GM06990 (cell line): ENCODE data around the gene PIP5K1B.
A peak's percentile ranks its signal among the peaks of the same experiment; 100 is the strongest.

Experiments used
- DNase-seq: peaks from one replicate; pipeline ENCODE4 v3.0.0-alpha.2; 2011; ENCODE audit not compliant: insufficient read length; ENCODE audit errors: extremely low read depth
- H3K27me3 ChIP-seq: replicated peaks from 2 replicates; pipeline ENCODE4 v1.6.0; 2011; ENCODE audit warnings: low read length; ENCODE audit not compliant: control insufficient read depth, insufficient read depth
- H3K36me3 ChIP-seq: 2 replicates; pipeline ENCODE4 v1.5.1; 2011; ENCODE audit warnings: low read length; ENCODE audit not compliant: control insufficient read depth, insufficient read depth
- H3K4me3 ChIP-seq: replicated peaks from 2 replicates; pipeline ENCODE4 v1.5.1; 2011; ENCODE audit warnings: low read depth, mild to moderate bottlenecking, control low read depth, low read length
- TF ChIP-seq, protein P1 (sequence below): IDR thresholded peaks from 2 replicates; pipeline ENCODE4 v1.5.1; 2011; ENCODE audit warnings: low read length, control low read depth, mild to moderate bottlenecking, inconsistent platforms; ENCODE audit not compliant: insufficient read depth, poor library complexity, severe bottlenecking

PIP5K1B gene

GRCh38 chr9:68970151-68970550, 265.1 kb downstream of the PIP5K1B start:
- H3K36me3 ChIP-seq, result no peaks in the 10 kb centered on the region
- TF ChIP-seq, protein P1, sequence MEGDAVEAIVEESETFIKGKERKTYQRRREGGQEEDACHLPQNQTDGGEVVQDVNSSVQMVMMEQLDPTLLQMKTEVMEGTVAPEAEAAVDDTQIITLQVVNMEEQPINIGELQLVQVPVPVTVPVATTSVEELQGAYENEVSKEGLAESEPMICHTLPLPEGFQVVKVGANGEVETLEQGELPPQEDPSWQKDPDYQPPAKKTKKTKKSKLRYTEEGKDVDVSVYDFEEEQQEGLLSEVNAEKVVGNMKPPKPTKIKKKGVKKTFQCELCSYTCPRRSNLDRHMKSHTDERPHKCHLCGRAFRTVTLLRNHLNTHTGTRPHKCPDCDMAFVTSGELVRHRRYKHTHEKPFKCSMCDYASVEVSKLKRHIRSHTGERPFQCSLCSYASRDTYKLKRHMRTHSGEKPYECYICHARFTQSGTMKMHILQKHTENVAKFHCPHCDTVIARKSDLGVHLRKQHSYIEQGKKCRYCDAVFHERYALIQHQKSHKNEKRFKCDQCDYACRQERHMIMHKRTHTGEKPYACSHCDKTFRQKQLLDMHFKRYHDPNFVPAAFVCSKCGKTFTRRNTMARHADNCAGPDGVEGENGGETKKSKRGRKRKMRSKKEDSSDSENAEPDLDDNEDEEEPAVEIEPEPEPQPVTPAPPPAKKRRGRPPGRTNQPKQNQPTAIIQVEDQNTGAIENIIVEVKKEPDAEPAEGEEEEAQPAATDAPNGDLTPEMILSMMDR, result no peak
- H3K4me3 ChIP-seq, result no peak overlapping the region
- H3K27me3 ChIP-seq, result no peaks in the 10 kb centered on the region
- DNase-seq, result no peak

GRCh38 chr9:68973619-68974018, 268.6 kb downstream of the PIP5K1B start:
- TF ChIP-seq, protein P1, result no peak
- Histone ChIP-seq H3K27me3 (no peaks in the 10 kb centered on the region), H3K4me3 (no peak overlapping the region), H3K36me3 (no peaks in the 10 kb centered on the region)
- no peak for DNase-seq

GRCh38 chr9:68974431-68974830, 269.4 kb downstream of the PIP5K1B start:
- TF ChIP-seq, protein P1, result no peak
- Histone ChIP-seq H3K27me3 (no peaks in the 10 kb centered on the region), H3K36me3 (no peaks in the 10 kb centered on the region), H3K4me3 (peak overlapping the region; percentile 27; the same call in 1 of the 2 replicates)
- peak; percentile 63 for DNase-seq

DNA sequence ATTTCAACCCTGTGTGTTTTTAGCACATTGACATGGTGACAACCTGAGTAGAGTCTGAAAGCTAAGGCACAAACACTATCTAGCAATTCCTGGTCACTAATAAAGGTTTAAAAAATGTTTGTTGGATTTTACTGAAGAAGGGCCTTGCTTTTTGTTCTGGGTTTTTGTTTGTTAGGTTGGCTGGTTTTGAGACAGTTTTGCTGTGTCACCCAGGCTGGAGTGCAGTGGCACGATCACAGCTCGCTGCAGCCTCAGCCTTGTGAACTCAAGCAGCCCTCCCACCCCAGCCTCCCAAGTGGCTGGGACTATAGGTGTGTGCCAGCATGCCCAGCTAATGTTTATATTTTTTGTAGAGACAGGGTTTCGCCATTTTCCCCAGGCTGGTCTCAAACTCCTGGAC, 269.9 kb downstream of the PIP5K1B start:
- no peak for DNase-seq
- H3K27me3 ChIP-seq, result no peaks in the 10 kb centered on the region
- TF ChIP-seq, protein P1, result no peak
- peak overlapping the region; percentile 27; the same call in 1 of the 2 replicates for H3K4me3 ChIP-seq
- H3K36me3 ChIP-seq, result no peaks in the 10 kb centered on the region

- no peaks in the 10 kb centered on the region for H3K36me3 ChIP-seq
- no peak overlapping the region for H3K4me3 ChIP-seq
- TF ChIP-seq, protein P1, result no peak
- DNase-seq, result no peak
- H3K27me3 ChIP-seq, result no peaks in the 10 kb centered on the region
Observed at GRCh38 chr9:68975365-68976043, 270.5 kb downstream of the PIP5K1B start.
